Endothelial cell (in vitro differentiated cells): ENCODE measurements around the gene CPSF7. TPM values are rescaled to one million over a fixed set of nuclear protein-coding genes. Genes with fewer than 3 reads are reported as not detected.

Experiments
- DNase-seq: peaks from one replicate; pipeline ENCODE4 v3.0.0; 2021; ENCODE audit warnings: low spot score
- H3K27ac Mint-ChIP-seq: one replicate; pipeline ENCODE4 v1.8.0; 2021; ENCODE audit warnings: mixed read lengths, inconsistent platforms; ENCODE audit not compliant: unreplicated experiment
- H3K27me3 Mint-ChIP-seq: one replicate; pipeline ENCODE4 v1.8.0; 2021; ENCODE audit warnings: mild to moderate bottlenecking, moderate library complexity, mixed read lengths, inconsistent platforms; ENCODE audit not compliant: unreplicated experiment
- H3K36me3 Mint-ChIP-seq: one replicate; pipeline ENCODE4 v1.8.0; 2021; ENCODE audit warnings: mild to moderate bottlenecking, low read depth, mixed read lengths, inconsistent platforms; ENCODE audit not compliant: unreplicated experiment
- H3K4me1 Mint-ChIP-seq: one replicate; pipeline ENCODE4 v1.8.0; 2021; ENCODE audit warnings: mild to moderate bottlenecking, mixed read lengths, inconsistent platforms; ENCODE audit not compliant: unreplicated experiment
- H3K4me3 Mint-ChIP-seq: one replicate; pipeline ENCODE4 v1.8.0; 2021; ENCODE audit warnings: mild to moderate bottlenecking, mixed read lengths, inconsistent platforms; ENCODE audit not compliant: unreplicated experiment
- H3K9me3 Mint-ChIP-seq: one replicate; pipeline ENCODE4 v1.8.0; 2021; ENCODE audit warnings: mixed read lengths, inconsistent platforms; ENCODE audit not compliant: unreplicated experiment
- CTCF ChIP-seq: fragments of 200-600 bp; sonication (generic); IDR thresholded peaks from one replicate; pipeline ENCODE4 v1.5.0; 2021; ENCODE audit warnings: antibody characterized with exemption; ENCODE audit not compliant: unreplicated experiment
- total RNA-seq: library from RNA; stranded (reverse); fragmentation: NEBNext Ultra II Directional; extraction: Animal tissue kit (Norgen Biotek cat#: 25700); gene quantifications from one replicate; pipeline ENCODE4 v1.2.1, GENCODE V29; 2021; ENCODE audit not compliant: unreplicated experiment

The CPSF7 gene
- total RNA-seq, 1 donor from 2014 or later, result 79.5 TPM

DNA sequence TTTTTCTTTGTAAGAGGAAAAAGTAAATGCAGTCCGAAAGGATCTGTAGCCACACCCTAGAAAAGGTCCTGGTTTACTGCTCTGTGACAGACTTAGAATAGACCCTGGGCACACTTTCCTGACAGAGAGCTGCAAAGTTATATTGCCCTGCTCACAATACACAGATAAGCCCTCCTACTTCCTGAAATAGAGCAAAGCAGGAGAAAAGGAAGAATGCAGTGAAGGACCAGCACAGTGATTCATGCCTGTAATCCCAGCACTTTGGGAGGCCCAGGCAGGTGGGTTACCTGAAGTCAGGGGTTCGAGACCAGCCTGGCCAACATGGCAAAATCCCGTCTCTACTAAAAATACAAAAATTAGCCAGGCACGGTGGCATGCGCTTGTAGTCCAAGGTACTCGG lies 70.3 kb downstream of the CPSF7 start:
- peaks cover 14% of the 10 kb centered on the region for H3K27me3 Mint-ChIP-seq
- no peak overlapping the region for H3K27ac Mint-ChIP-seq
- no peak overlapping the region for H3K4me3 Mint-ChIP-seq
- peaks cover 6% of the 10 kb centered on the region for H3K36me3 Mint-ChIP-seq
- no peak for DNase-seq
- no peak for TF ChIP-seq CTCF
- no peaks in the 10 kb centered on the region for H3K9me3 Mint-ChIP-seq
- H3K4me1 Mint-ChIP-seq, result peaks cover 33% of the 10 kb centered on the region

DNA sequence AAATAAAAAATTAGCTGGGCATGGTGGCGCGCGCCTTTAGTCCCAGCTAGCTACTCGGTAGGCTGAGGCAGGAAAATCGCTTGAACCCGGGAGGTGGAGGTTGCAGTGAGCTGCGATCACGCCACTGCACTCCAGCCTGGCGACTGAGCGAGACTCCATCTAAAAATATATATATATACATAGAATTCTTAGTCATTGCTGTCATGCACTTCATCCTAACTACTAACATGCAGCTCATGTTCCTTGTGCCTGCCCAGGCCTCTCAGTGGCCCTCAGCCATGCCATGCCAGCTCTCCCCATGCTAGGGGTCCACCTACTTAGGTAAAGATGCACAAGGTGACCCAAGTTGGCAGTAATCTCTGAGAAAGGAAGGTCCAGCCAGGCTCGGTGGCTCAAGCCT lies 71.2 kb downstream of the CPSF7 start:
- H3K4me3 Mint-ChIP-seq, result no peak overlapping the region

GRCh38 chr11:61357894-61358239 lies 71.9 kb downstream of the CPSF7 start:
- Mint-ChIP-seq H3K27me3 (peaks cover 15% of the 10 kb centered on the region), H3K36me3 (peaks cover 15% of the 10 kb centered on the region), H3K4me3 (no peak overlapping the region), H3K27ac (no peak overlapping the region), H3K4me1 (peaks cover 24% of the 10 kb centered on the region), H3K9me3 (no peaks in the 10 kb centered on the region)
- no peak for DNase-seq
- no peak for TF ChIP-seq CTCF

More for the DNA sequence above, 71.2 kb downstream of the CPSF7 start:
- Mint-ChIP-seq H3K27ac (no peak overlapping the region), H3K4me1 (peaks cover 30% of the 10 kb centered on the region), H3K36me3 (peaks cover 8% of the 10 kb centered on the region), H3K9me3 (no peaks in the 10 kb centered on the region), H3K27me3 (peaks cover 15% of the 10 kb centered on the region)
- DNase-seq, result no peak
- no peak for TF ChIP-seq CTCF

DNA sequence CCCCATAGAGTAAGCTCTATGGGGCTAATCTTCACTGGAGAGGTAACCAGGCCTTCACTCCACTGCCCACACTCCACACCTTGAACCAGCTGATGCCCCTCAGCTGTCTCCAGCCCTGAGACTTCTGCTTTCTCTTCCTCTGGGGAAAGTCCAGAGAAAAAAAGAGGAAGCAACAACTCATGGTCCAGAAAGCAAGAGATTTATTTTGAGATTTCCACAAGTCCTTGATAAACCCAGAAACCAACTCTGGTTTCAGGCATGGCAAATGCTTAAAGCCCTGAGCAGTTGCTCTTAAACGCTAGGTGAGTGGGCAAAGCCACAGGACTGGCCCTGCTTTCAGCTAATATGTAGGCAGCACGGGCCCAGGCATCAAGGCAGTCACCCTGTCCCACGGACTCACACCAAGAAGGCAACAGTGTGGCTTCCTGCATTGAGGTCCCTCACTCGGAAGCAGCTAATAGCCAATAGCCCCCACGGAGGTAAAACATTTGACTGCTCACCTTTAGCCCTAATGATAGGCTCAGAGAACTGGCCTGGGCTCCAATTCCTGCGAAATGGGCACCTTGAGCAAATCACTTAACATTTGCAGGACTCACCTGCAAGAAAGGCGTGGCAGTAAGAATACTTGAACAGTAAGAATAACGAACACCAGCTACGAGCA lies 72.4 kb downstream of the CPSF7 start:
- peaks cover 11% of the 10 kb centered on the region for H3K27me3 Mint-ChIP-seq
- no peaks in the 10 kb centered on the region for H3K9me3 Mint-ChIP-seq
- H3K4me3 Mint-ChIP-seq, result no peak overlapping the region
- H3K4me1 Mint-ChIP-seq, result peaks cover 19% of the 10 kb centered on the region
- no peak overlapping the region for H3K27ac Mint-ChIP-seq
- peaks cover 13% of the 10 kb centered on the region for H3K36me3 Mint-ChIP-seq
- no peak for DNase-seq
- TF ChIP-seq CTCF, result no peak

GRCh38 chr11:61356706-61357105 lies 73.1 kb downstream of the CPSF7 start:
- no peak for TF ChIP-seq CTCF
- Mint-ChIP-seq H3K36me3 (peaks cover 13% of the 10 kb centered on the region), H3K27me3 (peaks cover 6% of the 10 kb centered on the region), H3K9me3 (no peaks in the 10 kb centered on the region), H3K27ac (no peak overlapping the region), H3K4me1 (peaks cover 17% of the 10 kb centered on the region), H3K4me3 (no peak overlapping the region)
- no peak for DNase-seq
